Activated CD8-positive, alpha-beta T cell treated with anti-CD3 and anti-CD28 coated beads, Interleukin-2, amount 10 ng/mL, durations not matched to agents 7 days and 5 days (primary cell): ENCODE results near the gene IL32. TPM values are rescaled to one million over a fixed set of nuclear protein-coding genes. Genes with fewer than 3 reads are reported as not detected.

Source experiments
- ATAC-seq: fragments of 150-1000 bp; cut with Tn5 transposase; one replicate; pipeline ENCODE4 v1.10.0; 2021; ENCODE audit warnings: moderate library complexity
- CTCF ChIA-PET: fragments of 350-600 bp; sonication (Branson Sonifier 250); formaldehyde crosslinking; loops from one replicate; lab custom pipeline; 2021; ENCODE audit warnings: antibody characterized with exemption; lab: Charles Lee
- POLR2A ChIA-PET: fragments of 350-600 bp; sonication (Branson Sonifier 250); formaldehyde crosslinking; loops from one replicate; lab custom pipeline; 2021; ENCODE audit warnings: antibody characterized with exemption; lab: Charles Lee
- DNase-seq: peaks from one replicate; pipeline ENCODE4 v3.0.0-alpha.2; 2020
- H3K27ac Mint-ChIP-seq: one replicate; pipeline ENCODE4 v1.8.0; 2021; ENCODE audit warnings: mild to moderate bottlenecking, mixed read lengths
- H3K27me3 Mint-ChIP-seq: one replicate; pipeline ENCODE4 v1.8.0; 2021; ENCODE audit warnings: low read depth, mixed read lengths
- H3K36me3 Mint-ChIP-seq: one replicate; pipeline ENCODE4 v1.8.0; 2021; ENCODE audit warnings: low read depth, mixed read lengths
- H3K4me1 Mint-ChIP-seq: one replicate; pipeline ENCODE4 v1.8.0; 2021; ENCODE audit warnings: low read depth, mixed read lengths
- H3K4me3 Mint-ChIP-seq: one replicate; pipeline ENCODE4 v1.8.0; 2021; ENCODE audit warnings: mild to moderate bottlenecking, mixed read lengths
- H3K9me3 Mint-ChIP-seq: one replicate; pipeline ENCODE4 v1.8.0; 2022; ENCODE audit warnings: mixed read lengths; ENCODE audit not compliant: insufficient read depth
- total RNA-seq, 2 experiments: library from RNA; stranded (reverse); gene quantifications; one replicate each; pipeline ENCODE4 v1.2.3, GENCODE V29; 2021

IL32 gene
- total RNA-seq, 2 experiments from 2014 or later, result 1,836 to 1,884 TPM

DNA sequence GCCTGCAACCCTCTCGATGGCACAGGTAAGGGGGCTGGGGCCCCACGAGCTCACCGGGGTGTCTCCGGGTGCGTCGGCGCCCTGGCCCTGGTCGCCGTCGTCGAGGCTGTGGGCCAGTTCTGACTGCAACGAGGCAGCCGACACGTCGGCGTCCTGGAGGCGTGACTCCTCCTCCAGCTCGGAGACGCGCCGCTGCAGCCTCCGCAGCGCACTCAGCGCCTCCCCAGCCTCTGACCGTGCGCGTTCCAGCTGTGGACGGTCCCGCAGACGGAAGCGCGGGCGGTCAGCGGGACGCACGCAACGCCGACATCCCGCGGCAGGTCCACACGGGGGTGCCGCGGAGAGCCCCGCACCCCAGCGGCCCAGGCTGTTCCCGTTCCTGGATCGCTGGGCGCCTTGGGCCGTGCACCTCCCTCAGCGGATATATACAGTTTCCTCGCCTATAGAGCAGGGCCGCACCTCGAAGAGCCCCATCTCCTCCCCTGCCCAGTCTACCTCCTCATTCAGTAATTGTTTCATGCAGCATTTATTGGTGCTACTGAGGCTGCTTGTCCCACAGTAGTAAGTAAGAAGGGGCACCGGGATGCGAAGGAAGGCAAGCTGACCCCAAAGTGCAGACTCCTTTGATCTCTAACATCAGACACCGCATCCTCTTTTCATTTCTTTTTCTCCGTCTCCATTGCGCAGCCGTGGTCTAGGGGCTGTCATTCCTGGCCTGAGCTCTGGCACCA, 35.8 kb upstream of the IL32 start:
- H3K36me3 Mint-ChIP-seq, result peaks cover 18% of the 10 kb centered on the region
- H3K27ac Mint-ChIP-seq, result peak overlapping the region; percentile 65
- peaks cover 44% of the 10 kb centered on the region for H3K4me1 Mint-ChIP-seq
- POLR2A ChIA-PET, result interaction anchor here (0.6 to 1.6 kb wide), 5 partner anchors 12 to 267 kb away, joined by 3 to 11 read pairs (median 4); partner anchors contain the start of gene PKMYT1
- peaks cover 39% of the 10 kb centered on the region for H3K27me3 Mint-ChIP-seq
- DNase-seq (peak; percentile 68), ATAC-seq (peak; percentile 58)
- peak overlapping the region; percentile 65 for H3K4me3 Mint-ChIP-seq
- H3K9me3 Mint-ChIP-seq, result no peaks in the 10 kb centered on the region
- CTCF ChIA-PET, result interaction anchor here (0.6 to 10.4 kb wide), 13 partner anchors 9 to 136 kb away, joined by 3 to 270 read pairs (median 10); partner anchors contain the start of genes BICDL2, CLDN6, HCFC1R1 and IL32

DNA sequence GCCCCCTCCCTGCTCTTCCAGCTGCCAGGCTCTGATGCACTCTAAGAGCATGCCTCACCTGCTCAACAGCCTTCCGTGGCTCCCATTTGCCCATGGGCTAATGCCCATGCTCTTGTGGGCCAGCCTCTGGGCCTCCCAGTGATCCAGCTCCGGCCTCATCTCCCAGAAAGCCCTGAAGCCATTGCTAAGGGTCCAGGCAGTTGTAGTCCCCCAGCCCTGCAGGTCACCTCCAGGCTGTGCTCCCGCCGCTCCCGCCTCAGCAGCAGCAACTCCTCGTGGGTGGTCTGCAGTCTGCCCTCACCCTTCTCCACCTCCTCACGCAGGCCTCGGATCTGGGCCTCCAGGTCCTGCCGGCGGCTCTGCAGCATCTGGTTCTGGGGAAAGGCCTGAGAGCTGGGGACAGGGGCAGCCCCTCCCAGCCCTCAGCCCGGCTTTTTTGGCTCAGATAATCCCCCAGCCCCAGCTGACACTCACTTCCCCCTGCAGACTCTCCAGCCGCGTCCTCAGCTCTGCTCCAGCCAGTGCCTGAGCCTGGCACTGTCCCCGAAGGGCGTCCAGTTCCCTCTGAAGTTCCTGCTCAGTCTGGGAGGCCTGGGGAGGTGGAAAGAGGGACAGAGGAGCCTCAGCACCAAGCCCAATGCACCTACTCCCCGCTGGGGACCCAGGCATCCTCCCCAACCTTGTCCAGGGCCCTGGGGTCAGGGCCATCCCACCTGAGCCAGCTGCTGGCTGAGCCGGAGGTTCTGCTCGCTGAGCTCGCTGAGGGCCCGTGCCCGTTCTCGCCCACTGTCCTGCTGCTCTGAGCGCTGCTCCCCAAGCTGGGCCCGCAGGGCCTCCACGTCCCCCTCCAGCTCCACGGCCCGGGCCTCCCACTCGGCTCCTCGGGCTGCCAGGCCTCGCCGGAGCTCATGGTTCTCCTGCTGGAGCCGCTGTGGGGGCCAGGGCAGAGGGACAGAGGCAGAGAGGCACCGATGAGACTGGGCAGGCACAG, 34.9 kb upstream of the IL32 start:
- CTCF ChIA-PET, result interaction anchor here (0.6 to 10.4 kb wide), 19 partner anchors 9 to 138 kb away, joined by 3 to 270 read pairs (median 7); partner anchors contain the start of genes BICDL2, CLDN6, HCFC1R1 and IL32
- no peaks in the 10 kb centered on the region for H3K9me3 Mint-ChIP-seq
- no peak for ATAC-seq
- DNase-seq, result no peak
- H3K4me1 Mint-ChIP-seq, result peaks cover 40% of the 10 kb centered on the region
- H3K4me3 Mint-ChIP-seq, result peak overlapping the region; percentile 65
- POLR2A ChIA-PET, result interaction anchor here (1.1 to 1.6 kb wide), 7 partner anchors 12 to 50 kb away, joined by 3 to 15 read pairs (median 4); partner anchors contain the start of gene PKMYT1
- peaks cover 46% of the 10 kb centered on the region for H3K27me3 Mint-ChIP-seq
- H3K27ac Mint-ChIP-seq, result no peak overlapping the region
- H3K36me3 Mint-ChIP-seq, result peaks cover 15% of the 10 kb centered on the region

- no peaks in the 10 kb centered on the region for H3K9me3 Mint-ChIP-seq
- no peak overlapping the region for H3K4me3 Mint-ChIP-seq
- no peak for DNase-seq
- peaks cover 44% of the 10 kb centered on the region for H3K4me1 Mint-ChIP-seq
- peaks cover 59% of the 10 kb centered on the region for H3K27me3 Mint-ChIP-seq
- no peak overlapping the region for H3K27ac Mint-ChIP-seq
- POLR2A ChIA-PET, result interaction anchor here (0.7 to 4.9 kb wide), 4 partner anchors 9 to 97 kb away, joined by 3 to 20 read pairs (median 4); partner anchors contain the start of genes HCFC1R1, MMP25, THOC6 and TNFRSF12A
- CTCF ChIA-PET, result interaction anchor here (1.2 to 10.4 kb wide), 11 partner anchors 11 to 133 kb away, joined by 3 to 270 read pairs (median 17); partner anchors contain the start of genes BICDL2, CLDN6, CLDN9 and HCFC1R1
- no peak for ATAC-seq
- H3K36me3 Mint-ChIP-seq, result no peaks in the 10 kb centered on the region
Observed at GRCh38 chr16:3032624-3033023, 32.8 kb upstream of the IL32 start.

GRCh38 chr16:3035289-3035971, 30.0 kb upstream of the IL32 start:
- CTCF ChIA-PET, result interaction anchor here (0.9 to 10.4 kb wide), 6 partner anchors 9 to 93 kb away, joined by 3 to 270 read pairs (median 132); partner anchors contain the start of genes BICDL2, CLDN6, HCFC1R1 and MMP25
- Mint-ChIP-seq H3K27ac (no peak overlapping the region), H3K36me3 (no peaks in the 10 kb centered on the region), H3K4me1 (peaks cover 18% of the 10 kb centered on the region), H3K9me3 (no peaks in the 10 kb centered on the region), H3K4me3 (no peak overlapping the region), H3K27me3 (peaks cover 66% of the 10 kb centered on the region)
- POLR2A ChIA-PET, result interaction anchor here (0.7 to 4.9 kb wide), 4 partner anchors 9 to 29 kb away, joined by 3 to 20 read pairs (median 4); partner anchors contain the start of genes HCFC1R1, THOC6 and TNFRSF12A
- no peak for ATAC-seq
- no peak for DNase-seq

DNA sequence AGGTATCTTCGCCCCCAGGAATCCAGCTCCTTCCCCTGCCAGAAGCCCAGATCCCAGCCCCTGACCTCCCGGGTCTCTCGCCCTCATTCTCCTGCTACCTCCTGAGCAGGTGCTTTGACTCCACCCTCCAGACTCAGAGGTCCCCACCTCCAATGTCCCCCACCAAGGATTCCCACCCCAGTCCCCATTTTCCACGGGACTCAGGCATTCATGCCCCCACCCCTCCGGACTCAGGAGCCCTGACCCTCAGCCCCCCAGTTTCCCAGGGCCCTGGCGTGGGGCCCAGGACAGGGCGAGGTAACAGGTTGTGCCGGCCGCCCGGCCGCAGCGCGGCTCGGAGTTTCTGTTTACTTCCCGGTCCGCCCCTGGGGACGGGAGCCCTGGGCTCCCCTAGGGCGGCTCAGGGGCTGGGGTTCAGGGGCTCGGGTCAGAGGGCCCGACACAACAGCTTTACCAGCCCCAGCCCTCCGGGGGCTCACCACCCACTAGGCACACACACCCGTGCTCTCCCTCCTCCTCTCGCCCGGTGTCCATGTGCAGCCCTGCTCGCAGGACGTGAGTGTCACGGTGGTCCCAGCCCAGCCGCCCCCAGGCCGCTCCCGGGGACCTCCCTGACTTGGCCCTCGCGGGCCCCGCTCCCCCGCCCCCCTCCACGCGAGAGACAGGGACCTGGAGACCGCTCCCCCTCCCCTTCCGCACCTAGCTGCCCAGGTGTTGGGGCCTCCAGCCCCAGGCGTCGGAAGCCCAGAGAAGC, 29.3 kb upstream of the IL32 start:
- Mint-ChIP-seq H3K27ac (no peak overlapping the region), H3K27me3 (peaks cover 66% of the 10 kb centered on the region), H3K4me3 (no peak overlapping the region), H3K36me3 (no peaks in the 10 kb centered on the region), H3K4me1 (peaks cover 16% of the 10 kb centered on the region), H3K9me3 (no peaks in the 10 kb centered on the region)
- ATAC-seq (peak; percentile 17), DNase-seq (no peak)
- ChIA-PET CTCF (interaction anchor here (0.9 to 16.3 kb wide), 7 partner anchors 5 to 92 kb away, joined by 3 to 270 read pairs (median 159); partner anchors contain the start of genes BICDL2, CLDN6, HCFC1R1 and MMP25), POLR2A (interaction anchor here (1.4 to 4.9 kb wide), 3 partner anchors 8 to 14 kb away, joined by 3 to 20 read pairs (median 5); partner anchors contain the start of genes HCFC1R1, THOC6 and TNFRSF12A)

- ATAC-seq, result peak; percentile 21
- Mint-ChIP-seq H3K27me3 (peaks cover 65% of the 10 kb centered on the region), H3K4me3 (no peak within 1 kb of the TSS), H3K36me3 (no peaks in the 10 kb centered on the region), H3K27ac (no peak within 1 kb of the TSS), H3K4me1 (peaks cover 14% of the 10 kb centered on the region), H3K9me3 (no peaks in the 10 kb centered on the region)
- CTCF ChIA-PET, result interaction anchor here (2.1 to 16.3 kb wide), 2 partner anchors 6 to 93 kb away, joined by 6 to 270 read pairs; no protein-coding TSS in a partner anchor
- no peak for DNase-seq
- POLR2A ChIA-PET, result interaction anchor here (1.4 kb wide), 1 partner anchor 12 kb away, joined by 3 read pairs; no protein-coding TSS in a partner anchor
Observed at GRCh38 chr16:3036726-3037315, 28.6 kb upstream of the IL32 start, which contains the start of gene BICDL2. Gene BICDL2, minus strand, starts transcription at chr16:3036944. Its CDS starts 1,448 bp downstream, at chr16:3035496.

GRCh38 chr16:3038256-3038655, 27.2 kb upstream of the IL32 start:
- H3K27me3 Mint-ChIP-seq, result peaks cover 58% of the 10 kb centered on the region
- POLR2A ChIA-PET, result interaction anchor here (2.6 kb wide), 1 partner anchor 11 kb away, joined by 7 read pairs; no protein-coding TSS in a partner anchor
- no peak for ATAC-seq
- no peak overlapping the region for H3K4me3 Mint-ChIP-seq
- peaks cover 10% of the 10 kb centered on the region for H3K4me1 Mint-ChIP-seq
- CTCF ChIA-PET, result interaction anchor here (0.9 to 16.3 kb wide), 5 partner anchors 7 to 91 kb away, joined by 3 to 270 read pairs (median 6); no protein-coding TSS in a partner anchor
- no peak for DNase-seq
- H3K9me3 Mint-ChIP-seq, result no peaks in the 10 kb centered on the region
- H3K27ac Mint-ChIP-seq, result no peak overlapping the region
- no peaks in the 10 kb centered on the region for H3K36me3 Mint-ChIP-seq

GRCh38 chr16:3038896-3039295, 26.5 kb upstream of the IL32 start:
- H3K27ac Mint-ChIP-seq, result no peak overlapping the region
- peaks cover 1% of the 10 kb centered on the region for H3K36me3 Mint-ChIP-seq
- no peak for DNase-seq
- H3K9me3 Mint-ChIP-seq, result no peaks in the 10 kb centered on the region
- H3K4me1 Mint-ChIP-seq, result peaks cover 8% of the 10 kb centered on the region
- ChIA-PET POLR2A (interaction anchor here (0.8 to 2.6 kb wide), 3 partner anchors 10 to 96 kb away, joined by 3 to 7 read pairs (median 3); partner anchors contain the start of gene ZNF213), CTCF (interaction anchor here (0.9 to 16.3 kb wide), 6 partner anchors 8 to 91 kb away, joined by 3 to 270 read pairs (median 6); no protein-coding TSS in a partner anchor)
- peaks cover 58% of the 10 kb centered on the region for H3K27me3 Mint-ChIP-seq
- no peak overlapping the region for H3K4me3 Mint-ChIP-seq
- no peak for ATAC-seq

GRCh38 chr16:3042376-3042775, 23.1 kb upstream of the IL32 start:
- peaks cover 15% of the 10 kb centered on the region for H3K4me1 Mint-ChIP-seq
- ATAC-seq (no peak), DNase-seq (no peak)
- POLR2A ChIA-PET, result interaction anchor here (1.0 to 2.9 kb wide), 5 partner anchors 9 to 87 kb away, joined by 3 to 15 read pairs (median 4); no protein-coding TSS in a partner anchor
- no peaks in the 10 kb centered on the region for H3K9me3 Mint-ChIP-seq
- no peak overlapping the region for H3K4me3 Mint-ChIP-seq
- no peak overlapping the region for H3K27ac Mint-ChIP-seq
- H3K36me3 Mint-ChIP-seq, result peaks cover 14% of the 10 kb centered on the region
- peaks cover 49% of the 10 kb centered on the region for H3K27me3 Mint-ChIP-seq
- CTCF ChIA-PET, result interaction anchor here (1.3 to 16.3 kb wide), 3 partner anchors 11 to 87 kb away, joined by 7 to 270 read pairs (median 7); no protein-coding TSS in a partner anchor
